D721Med (cell line): ENCODE results near the gene TMEM9B.
A peak's percentile ranks its signal among the peaks of the same experiment; 100 is the strongest.

Experiments used
- DNase-seq: peaks from one replicate; pipeline ENCODE4 v3.0.0; 2011; ENCODE audit warnings: low spot score; ENCODE audit not compliant: insufficient read length
- FAIRE-seq: peaks from 2 replicates; lab custom pipeline; 2011; peaks lifted over from hg19 to GRCh38; lab: Jason Lieb, UNC
- TF ChIP-seq, protein P1 (sequence below): IDR thresholded peaks from 2 replicates; pipeline ENCODE4 v1.5.1; 2012; ENCODE audit warnings: mild to moderate bottlenecking, control low read depth; ENCODE audit not compliant: insufficient read depth; ENCODE audit errors: missing control alignments

TMEM9B gene

DNA sequence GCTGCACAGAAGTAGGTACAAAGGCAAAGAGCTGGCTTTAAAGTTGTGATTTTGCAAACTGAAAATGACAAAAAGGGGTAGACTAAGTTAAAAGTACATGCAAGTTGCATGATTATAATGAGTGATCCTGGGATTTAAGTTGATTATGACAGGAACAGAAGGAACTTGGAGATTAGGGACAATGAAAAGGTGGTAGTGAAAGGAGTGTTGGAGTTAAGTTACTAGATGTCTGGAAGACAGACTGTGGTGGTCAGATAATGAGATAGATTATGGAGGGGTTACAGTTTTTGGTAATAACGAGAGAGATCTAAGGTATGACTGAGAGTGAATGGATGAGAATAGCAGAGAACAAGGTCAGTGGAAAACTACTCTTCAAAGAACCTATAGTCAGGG lies 7.7 kb upstream of the TMEM9B start:
- peak; percentile 66 for FAIRE-seq
- TF ChIP-seq, protein P1, sequence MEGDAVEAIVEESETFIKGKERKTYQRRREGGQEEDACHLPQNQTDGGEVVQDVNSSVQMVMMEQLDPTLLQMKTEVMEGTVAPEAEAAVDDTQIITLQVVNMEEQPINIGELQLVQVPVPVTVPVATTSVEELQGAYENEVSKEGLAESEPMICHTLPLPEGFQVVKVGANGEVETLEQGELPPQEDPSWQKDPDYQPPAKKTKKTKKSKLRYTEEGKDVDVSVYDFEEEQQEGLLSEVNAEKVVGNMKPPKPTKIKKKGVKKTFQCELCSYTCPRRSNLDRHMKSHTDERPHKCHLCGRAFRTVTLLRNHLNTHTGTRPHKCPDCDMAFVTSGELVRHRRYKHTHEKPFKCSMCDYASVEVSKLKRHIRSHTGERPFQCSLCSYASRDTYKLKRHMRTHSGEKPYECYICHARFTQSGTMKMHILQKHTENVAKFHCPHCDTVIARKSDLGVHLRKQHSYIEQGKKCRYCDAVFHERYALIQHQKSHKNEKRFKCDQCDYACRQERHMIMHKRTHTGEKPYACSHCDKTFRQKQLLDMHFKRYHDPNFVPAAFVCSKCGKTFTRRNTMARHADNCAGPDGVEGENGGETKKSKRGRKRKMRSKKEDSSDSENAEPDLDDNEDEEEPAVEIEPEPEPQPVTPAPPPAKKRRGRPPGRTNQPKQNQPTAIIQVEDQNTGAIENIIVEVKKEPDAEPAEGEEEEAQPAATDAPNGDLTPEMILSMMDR = no peak
- DNase-seq = no peak

DNA sequence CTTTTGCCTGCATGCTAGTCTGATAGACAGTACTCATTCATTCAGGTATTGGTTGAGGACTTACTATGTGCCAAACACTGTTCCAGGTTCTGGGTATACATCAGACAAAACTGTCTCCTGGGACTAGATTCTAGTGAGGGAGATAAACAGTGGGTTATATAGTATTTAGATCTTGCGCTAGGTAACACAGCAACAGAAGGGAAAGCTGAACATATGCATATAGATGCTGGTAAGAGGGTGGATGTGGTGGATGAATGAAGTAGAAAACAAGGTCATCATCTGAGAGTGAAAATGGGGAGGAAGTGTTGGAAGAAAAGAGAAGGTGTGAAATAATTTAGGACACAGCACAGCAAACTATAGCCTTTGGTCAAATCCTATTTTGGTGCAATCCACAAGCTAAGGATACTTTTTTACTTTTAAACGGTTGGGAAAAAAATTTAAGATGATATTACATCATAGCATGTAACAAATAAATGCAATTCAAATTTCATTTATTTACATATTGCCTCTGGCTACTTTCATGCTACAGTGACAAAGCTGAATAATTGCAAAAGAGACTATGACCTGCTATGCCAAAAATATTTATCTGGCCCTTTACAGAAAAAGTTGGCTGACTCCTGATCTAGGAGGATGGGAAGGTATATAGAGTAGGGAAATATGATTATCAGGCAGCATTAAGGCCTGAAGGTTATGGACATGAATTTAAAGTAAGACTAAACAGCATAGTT lies 7.1 kb upstream of the TMEM9B start:
- FAIRE-seq (no peak), DNase-seq (no peak)
- TF ChIP-seq, protein P1 = no peak

DNA sequence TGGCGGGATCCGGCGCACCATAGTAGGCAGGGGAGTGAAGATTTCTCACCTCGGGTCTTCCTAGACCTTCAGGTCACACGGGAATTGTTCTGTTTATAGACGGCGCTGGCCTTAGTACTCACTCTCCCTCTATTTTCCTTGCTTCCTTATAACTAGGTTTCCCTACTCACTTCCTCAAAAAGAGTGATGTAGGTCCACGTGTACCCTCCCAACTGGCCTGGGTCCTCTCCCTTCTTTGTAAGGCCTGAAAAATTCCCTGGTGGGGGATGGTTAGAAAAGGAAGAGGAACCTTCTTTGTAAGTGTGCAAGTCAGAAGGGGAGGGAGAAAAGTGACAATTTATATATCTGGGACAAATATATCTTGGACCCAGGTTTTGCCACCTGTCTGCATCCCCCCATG lies 2.9 kb upstream of the TMEM9B start:
- TF ChIP-seq, protein P1 = no peak
- DNase-seq (no peak), FAIRE-seq (no peak)

DNA sequence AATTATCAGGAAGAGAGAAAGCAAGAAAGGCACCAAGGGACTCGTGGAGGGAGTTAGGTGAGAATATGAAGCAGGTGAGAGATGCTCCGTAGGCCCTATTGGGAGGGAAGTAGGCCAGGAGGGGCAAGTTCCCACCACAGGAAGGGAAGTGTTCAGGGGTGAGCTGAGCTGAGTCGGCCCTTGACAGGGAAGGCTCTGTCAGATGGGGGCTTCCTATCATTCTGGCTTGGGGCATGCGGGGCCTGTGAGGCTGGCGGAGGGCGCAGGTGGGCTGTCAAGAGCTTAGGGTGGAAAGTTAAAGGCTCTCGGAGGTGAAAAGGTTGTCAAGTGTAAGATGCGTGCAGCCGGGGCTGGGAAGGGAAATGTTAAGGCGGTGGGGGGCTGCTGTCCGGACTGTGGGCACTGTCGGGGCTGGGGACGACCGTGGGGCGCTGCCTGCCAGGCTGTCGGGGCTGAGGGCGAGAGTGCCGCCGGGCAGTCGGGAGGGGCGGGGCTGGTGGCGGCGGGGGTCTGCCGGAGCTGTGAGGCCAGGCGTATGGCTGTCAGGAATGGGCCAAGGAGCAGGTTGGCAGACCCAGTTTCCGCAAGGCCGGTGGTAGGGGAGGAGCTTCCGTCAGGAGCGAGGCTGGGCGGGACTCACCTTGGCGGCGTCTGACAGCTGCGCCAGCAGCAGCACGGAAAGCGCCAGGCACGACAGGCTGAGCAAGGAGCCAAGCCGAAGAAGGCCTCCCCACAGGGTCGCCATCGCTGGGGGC lies 496 bp downstream of the TMEM9B start:
- TF ChIP-seq, protein P1 = no peak
- no peak for DNase-seq
- no peak for FAIRE-seq

DNA sequence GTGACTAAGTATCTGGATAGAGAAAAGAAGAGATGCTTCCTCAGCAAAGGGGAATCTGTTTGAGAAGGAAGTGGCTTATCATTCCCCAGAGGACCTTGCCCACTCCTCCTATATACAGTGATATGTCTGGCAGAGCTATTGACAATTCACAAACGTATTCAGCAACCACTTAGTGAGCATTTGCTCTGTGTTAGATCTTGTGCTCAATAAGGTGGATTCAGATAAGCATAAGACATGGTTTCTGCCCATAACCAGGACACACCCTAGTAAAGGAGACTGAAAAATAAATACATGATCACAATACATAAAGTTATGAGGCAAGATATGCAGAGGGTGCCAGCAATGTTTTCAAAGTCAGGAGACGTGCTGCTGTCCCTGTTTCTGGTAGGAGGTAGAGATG lies 1.4 kb downstream of the TMEM9B start:
- FAIRE-seq (no peak), DNase-seq (no peak)
- TF ChIP-seq, protein P1 = no peak

DNA sequence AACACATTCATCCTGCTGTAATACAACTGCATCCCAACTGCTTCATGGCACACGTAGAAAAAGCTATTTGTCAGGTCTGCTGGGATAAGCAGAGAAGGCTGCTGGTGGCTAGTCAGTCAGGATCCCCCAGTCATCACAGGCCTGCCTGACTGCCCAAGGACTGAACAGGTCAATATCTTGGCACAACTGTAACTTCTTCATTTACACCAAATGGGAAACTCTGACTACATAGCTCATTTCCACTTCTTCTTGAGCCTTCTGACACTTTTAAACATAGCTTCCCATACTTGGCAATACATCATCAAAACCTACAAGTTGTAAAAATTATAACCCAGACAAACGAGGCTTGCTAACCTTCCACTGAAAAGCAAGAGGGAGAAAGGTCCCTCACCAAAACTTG lies 2.8 kb downstream of the TMEM9B start:
- FAIRE-seq = no peak
- TF ChIP-seq, protein P1 = no peak
- DNase-seq = no peak
